AG09309 (cell line): ENCODE data around the gene SCCPDH.

ENCODE experiments used
- DNase-seq: peaks from one replicate; pipeline ENCODE4 v3.0.0-alpha.2; 2010; ENCODE audit warnings: low read depth
- H3K4me3 ChIP-seq: 2 replicates; pipeline ENCODE4 v1.5.1; 2011; ENCODE audit warnings: mild to moderate bottlenecking, low read depth, low read length, moderate library complexity; ENCODE audit not compliant: control insufficient read depth
- TF ChIP-seq, protein P1 (sequence below): IDR thresholded peaks from 2 replicates; pipeline ENCODE4 v1.5.1; 2011; ENCODE audit warnings: mild to moderate bottlenecking, low read depth, low read length, inconsistent platforms; ENCODE audit not compliant: insufficient read depth, control insufficient read depth; ENCODE audit errors: missing control alignments

SCCPDH gene

DNA sequence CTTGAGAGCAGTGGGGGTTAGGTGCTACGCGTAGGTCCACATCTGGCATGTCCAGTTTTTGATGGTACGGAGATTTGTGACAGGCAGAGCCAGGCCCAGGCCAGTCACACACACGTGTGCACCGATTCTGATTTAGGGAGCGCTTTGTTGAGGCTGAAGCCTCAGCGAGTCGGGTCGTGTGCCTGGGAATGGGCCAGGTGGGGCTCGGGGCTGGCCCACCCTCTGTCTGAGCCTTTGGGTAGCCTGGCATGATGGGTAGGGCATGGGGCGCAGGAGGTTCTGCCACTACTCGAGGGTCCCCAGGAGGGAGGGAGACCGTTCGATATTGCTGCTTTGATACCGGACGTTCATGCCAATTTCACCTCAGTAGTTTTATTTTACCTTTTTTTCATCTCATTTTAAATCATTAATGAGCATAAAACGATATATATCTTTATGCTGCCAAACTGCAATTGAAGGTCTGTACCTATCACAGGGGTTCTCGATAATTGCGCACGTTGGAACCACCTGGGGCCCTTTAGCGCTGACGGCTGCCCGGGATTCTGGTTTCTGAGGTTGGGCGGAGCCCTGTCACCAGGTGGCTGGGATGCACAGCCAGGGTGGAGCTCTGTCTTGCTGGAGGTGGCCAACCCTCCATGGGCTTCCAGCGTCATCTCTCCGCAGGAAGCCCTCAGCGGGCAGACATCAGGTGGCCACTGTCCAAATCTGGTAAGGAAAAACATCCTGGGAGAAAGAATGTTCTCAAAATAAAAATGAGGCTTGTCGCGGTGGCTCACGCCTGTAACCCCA, 71.9 kb downstream of the SCCPDH start:
- H3K4me3 ChIP-seq, result no peak overlapping the region
- TF ChIP-seq, protein P1, sequence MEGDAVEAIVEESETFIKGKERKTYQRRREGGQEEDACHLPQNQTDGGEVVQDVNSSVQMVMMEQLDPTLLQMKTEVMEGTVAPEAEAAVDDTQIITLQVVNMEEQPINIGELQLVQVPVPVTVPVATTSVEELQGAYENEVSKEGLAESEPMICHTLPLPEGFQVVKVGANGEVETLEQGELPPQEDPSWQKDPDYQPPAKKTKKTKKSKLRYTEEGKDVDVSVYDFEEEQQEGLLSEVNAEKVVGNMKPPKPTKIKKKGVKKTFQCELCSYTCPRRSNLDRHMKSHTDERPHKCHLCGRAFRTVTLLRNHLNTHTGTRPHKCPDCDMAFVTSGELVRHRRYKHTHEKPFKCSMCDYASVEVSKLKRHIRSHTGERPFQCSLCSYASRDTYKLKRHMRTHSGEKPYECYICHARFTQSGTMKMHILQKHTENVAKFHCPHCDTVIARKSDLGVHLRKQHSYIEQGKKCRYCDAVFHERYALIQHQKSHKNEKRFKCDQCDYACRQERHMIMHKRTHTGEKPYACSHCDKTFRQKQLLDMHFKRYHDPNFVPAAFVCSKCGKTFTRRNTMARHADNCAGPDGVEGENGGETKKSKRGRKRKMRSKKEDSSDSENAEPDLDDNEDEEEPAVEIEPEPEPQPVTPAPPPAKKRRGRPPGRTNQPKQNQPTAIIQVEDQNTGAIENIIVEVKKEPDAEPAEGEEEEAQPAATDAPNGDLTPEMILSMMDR, result no peak
- DNase-seq, result no peak

DNA sequence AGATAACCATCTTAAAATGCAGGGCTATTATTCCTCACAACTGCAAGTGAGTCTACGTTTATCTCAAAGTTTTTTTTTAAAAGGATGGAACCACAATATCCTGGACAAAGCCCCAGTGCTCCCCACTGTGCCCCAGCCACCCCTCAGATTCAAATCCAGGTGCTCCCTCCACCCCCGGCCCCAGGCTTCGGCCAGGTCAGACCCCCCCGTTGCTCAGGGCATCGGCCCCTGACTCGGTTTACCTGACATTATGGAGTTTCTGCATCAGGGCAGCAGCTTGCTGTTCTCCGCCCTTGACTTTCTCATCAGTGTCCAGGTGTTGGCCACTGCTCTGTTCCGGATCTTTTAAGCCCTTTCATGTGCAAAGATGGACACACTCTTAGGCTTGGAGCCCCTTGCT, 72.9 kb downstream of the SCCPDH start:
- TF ChIP-seq, protein P1, result no peak
- no peak for DNase-seq
- H3K4me3 ChIP-seq, result no peak overlapping the region

DNA sequence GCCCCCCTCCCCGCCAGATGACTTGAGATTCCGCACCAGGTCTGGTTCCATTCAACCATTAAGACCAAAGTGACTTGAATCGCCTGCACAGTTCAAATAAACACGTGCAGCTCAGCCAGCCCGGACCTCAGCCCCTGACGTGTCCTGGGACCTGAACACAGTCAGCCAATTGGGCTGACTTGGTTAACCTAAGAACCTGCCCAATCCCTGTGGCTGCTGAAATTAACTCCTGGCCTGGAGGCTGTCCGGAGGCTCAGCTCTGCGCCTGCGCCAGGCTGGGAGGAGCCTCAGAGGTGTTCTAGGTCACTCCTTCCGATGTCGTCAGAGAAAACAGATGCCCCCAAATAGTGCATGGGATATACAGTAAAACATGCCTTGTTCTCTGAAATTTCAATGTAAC, 73.4 kb downstream of the SCCPDH start:
- no peak overlapping the region for H3K4me3 ChIP-seq
- DNase-seq, result no peak
- TF ChIP-seq, protein P1, result no peak

DNA sequence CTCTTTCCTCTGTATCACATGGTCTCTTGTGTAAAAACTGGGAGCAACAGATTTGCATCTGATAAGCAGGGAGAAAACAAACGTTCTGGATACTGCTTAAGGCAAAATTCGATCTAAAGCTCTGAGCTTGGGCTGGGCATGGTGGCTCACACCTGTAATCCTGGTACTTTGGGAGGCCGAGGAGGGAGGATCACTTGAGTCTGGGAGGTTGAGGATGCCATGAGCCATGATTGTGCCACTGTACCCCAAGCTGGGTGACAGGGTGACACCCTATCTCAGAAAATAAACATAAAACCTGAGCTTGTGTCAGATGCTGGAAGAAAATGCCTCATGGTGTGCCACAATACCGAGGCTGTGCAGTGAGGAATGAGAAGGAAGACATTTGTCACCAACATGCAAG, 73.9 kb downstream of the SCCPDH start:
- TF ChIP-seq, protein P1, result no peak
- no peak overlapping the region for H3K4me3 ChIP-seq
- no peak for DNase-seq

DNA sequence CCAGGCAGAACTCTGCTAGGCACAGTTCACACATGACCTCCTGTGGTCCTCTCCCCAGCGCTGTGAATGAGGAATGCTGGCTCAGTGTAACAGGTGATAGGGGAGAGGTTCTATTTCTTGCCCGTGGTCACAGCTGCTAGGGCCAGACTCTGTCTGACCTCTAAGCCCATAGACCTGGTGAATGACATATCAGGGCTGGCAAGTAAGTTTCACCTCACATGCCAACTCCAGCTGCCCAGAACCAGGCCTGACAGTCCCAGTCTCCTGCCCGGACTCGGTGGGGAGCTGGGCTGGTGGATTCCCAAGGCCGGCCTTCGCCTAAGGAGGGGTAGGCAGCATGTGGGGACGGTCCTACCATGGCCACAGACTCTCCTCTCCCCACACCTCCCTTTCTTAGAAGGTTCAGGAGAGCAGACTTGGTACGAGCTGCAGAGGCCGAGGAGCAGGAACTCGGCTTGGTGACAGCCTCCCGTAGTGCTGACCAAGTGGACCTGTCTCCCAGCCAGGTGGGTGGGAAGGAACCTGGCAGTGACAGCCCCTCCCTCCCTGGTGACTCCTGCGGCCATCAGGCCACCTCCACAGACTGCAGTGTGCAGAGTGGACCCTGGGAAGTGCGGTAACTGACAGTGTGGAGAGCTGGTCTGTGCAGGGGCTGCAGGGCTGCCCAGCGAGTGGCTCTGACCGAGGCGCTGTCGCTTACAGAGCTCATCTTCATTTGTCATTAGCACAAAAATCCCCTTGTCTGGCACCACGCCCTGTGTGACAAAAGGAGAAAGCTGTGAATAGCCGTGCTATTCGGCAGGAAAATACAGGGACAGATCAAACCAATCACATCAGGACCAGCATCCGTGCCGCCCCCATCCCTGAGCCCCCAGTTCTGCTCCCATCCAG, 74.6 kb downstream of the SCCPDH start:
- H3K4me3 ChIP-seq, result no peak overlapping the region
- no peak for DNase-seq
- TF ChIP-seq, protein P1, result no peak

DNA sequence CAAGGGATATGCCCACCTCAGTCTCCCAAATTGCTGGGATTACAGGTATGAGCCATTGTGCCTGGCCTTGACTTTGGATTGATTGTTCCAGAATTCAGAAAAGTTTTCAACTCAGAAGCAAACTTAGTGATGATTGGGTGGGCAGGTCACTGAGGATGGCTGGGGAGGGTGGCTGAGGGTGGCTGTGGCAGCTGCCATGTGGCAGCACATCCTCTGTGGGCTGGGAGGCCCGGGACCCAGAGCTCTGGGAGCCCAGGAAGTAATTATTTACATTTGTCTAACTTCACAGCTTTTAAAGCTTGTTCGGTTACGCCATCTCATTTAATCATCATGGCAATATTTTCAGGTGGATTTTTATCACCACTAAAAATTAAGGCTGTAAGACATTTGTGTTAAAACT, 76.1 kb downstream of the SCCPDH start:
- TF ChIP-seq, protein P1, result no peak
- DNase-seq, result no peak
- H3K4me3 ChIP-seq, result no peak overlapping the region
